ENCODE data around the gene ING1.
"Not testable (repeated sequence)": the region's sequence is repeated elsewhere in the genome, so short reads cannot be mapped to it uniquely, and the experiment has no call there.

ING1 gene

GRCh38 chr13:110696776-110697175 is 16.7 kb upstream of the ING1 start:
- DNase-seq = no peak

- peak in 1 of 2 donors; percentile 7 for DNase-seq
These were observed 15.7 kb upstream of the ING1 start for GRCh38 chr13:110697842-110698241.

GRCh38 chr13:110698689-110699088 is 14.8 kb upstream of the ING1 start:
- no peak for DNase-seq

DNA sequence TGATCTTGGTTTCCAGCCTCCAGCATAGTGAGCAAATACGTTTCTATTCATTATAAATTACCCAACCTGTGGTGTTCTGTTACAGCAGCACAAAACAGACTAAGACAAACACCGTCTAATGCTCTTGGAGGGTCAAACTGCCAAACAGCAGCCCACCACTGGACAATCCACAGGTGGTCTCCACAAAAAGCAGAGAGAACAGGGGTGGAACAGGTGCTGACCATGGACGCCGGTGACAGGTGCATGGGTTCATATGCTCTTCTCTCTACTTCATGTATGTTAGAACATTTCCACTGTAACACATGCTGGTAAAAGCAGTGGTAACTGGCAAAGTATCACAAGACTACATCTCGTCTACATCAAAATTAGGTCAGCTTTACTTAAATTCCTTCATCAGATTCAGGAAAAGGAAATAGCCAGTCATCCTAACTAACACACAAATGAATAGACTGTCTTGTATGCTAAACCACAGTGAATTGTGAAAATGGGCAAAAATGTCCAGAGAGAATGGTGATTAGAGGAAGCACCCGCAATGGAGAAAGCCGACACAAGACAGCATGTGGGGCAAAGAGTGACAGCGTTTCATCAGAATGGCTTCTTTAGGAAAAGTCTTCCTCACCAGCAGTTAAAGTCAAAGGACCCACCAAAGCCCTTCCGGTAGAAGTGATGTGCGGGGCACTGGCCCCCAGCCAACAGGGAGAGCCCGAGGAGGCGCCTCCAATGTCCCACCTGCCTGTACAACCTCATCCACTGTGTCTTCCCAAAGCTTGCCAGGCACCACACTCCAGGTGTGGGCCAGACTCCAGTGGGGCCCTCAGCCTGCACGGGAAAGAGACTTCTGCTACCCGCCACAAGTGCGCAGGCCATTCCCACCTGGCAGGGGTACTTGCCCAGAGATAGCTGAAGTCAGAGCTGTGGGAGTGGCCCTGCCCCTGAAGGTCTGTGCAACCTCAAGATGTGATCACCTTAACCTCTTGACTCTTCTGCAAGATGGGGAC is 14.1 kb upstream of the ING1 start:
- no peak for DNase-seq

DNA sequence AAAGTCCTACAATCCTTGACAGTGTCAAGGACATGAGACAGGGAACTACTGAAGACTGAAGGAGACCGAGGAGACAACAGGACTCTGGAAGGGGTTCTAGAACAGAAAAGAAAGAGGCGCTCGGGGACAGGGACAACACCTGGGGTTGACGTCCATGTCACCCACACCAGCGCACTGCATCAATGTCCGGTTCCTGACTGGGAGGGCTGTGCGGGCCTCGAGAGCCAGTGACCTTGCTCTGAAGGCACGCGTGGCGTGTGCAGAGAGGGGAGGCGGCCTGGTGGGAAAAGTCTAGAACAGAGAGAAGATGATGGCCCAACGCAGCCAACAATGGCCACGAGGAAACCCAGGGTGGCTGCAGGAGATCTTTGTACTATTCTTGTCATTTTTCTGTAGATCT is 13.3 kb upstream of the ING1 start:
- DNase-seq = no peak

DNA sequence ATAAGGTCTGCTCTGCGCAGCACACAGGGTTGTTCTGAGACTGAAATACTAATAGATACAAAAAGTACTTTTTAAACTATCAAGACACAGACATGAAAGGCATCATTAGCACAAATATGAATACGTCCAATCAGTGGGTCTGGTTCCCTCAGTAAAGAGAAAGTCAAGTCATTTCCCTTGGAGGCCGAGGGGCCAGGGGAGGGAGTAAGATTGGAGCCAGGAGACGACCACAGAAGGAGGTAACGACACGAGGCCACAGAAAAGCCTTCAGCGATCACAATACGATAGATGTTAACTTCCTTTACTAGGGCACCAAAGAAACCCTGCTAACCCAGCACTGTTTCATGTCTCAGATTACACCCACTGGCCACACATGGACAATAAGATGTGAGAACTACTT is 12.9 kb upstream of the ING1 start:
- no peak for DNase-seq

GRCh38 chr13:110701061-110701460 is 12.4 kb upstream of the ING1 start:
- DNase-seq = not testable (repeated sequence)

GRCh38 chr13:110702089-110702488 is 11.4 kb upstream of the ING1 start:
- no peak for DNase-seq

DNA sequence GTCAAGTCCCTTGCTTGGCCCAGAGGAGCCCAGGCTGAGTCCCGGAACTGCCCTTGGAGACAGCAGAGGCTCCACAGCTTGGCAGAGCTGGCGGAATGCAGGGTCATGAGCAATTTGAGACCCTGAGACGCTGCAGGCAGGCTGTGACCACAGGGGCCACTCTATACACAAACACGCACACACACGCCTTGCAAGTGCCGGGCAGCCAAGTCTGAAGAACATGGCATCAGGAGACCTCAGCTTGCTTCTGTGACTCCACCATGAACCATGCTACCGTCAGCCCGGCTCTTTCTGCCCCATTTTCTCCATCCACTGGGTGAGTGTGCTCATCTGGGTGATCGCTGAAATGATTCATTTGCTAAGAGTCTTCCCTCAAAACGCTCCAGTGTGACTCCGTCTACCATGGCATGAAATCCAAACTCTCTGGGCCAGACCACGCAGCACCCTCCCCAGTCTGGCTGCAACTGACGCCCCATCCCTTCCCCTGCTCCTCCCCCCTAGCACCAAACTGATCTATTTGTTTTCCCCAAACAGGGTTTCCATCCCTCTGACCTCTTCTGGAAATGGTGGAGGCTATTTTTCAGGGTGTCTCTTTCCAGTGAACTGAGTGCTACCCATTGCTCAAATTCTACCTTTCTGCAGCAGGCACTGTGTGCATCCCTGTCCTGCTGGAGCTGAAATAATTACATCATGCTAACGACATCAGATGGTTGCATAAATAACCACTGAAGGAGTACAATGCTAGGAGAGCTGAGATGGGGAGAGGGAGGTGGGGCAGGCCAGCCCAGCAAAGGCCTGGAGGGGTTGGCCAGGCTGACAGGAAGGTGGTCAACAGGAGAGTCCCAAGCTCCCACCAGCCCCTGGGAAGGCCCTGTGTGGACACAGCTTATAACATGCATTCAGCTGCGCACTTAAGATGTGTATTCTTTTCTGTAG is 10.6 kb upstream of the ING1 start:
- no peak for DNase-seq

- no peak for DNase-seq
These were observed 8.1 kb upstream of the ING1 start for GRCh38 chr13:110705356-110705825.

DNA sequence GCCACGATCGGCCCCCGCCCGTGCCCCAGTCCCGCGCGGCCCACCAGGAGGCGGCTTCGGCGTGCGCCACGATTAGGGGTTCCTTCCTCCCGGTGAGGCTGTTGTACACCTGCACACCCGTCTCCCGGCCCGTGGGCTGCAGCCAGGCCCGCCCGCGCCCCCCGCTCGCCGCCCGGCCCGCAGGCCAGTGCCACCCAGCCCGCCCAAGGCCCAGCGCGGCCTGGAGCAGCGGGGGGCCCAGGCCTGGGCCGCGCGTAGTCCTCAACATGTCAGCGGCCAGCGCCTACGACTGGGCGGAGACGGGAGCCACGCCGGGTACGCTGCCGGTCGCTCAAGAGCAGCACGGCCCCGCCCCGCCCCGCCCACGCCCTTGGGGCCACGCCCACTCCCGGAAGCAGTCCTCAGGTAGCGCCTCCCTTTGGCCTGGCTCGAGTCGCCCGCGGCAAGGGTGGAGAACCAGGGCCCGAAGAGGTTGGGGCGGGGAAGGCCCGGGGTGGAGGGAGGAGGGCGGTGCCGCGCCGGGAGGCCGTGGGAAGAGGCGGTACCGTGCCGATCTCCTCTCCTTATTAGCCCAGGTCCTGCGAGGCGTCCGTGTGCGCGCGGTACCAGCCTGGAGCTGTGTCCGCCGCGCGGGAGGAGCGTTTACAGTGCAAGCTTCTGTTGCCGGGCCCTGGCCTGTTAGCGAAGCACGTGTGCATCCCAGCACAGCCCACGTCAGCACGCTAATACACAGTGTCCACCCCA is 7.5 kb upstream of the ING1 start, which contains the start of gene CARS2:
Gene CARS2 (minus strand): TSS at position 291 of the 744 bp plus-strand sequence. CDS start 23 bp downstream, at position 268.
- DNase-seq = peak; percentile 96

DNA sequence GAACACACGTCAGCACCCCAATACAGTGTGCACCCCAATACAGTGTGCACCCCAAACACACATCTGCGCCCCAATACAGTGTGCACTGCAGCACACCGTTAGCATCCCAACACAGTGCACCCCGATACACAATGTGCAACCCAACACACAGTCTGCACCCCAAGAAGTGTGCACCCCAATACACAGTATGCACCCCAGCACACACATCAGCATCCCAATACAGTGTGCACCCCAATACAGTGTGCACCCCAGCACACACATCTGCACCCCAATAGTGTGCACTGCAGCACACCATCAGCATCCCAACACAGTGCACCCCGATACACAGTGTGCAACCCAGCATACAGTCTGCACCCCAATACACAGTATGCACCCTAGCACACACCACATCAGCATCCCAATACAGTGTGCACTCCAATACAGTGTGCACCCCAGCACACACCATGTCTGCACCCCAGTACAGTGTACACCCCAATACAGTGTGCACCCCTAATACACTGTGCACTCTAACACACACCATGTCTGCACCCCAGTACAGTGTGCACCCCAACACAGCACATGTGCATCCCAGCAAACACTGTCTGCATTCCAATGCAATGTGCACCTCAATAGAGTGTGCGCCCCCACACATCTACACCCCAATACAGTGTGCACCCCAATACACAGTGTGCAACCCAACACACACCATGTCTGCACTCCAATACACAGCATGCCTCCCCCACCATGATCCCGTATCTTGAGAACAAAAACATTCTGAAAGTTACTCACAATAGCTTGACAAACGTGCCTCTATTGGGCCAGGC is 6.7 kb upstream of the ING1 start:
- DNase-seq = no peak

DNA sequence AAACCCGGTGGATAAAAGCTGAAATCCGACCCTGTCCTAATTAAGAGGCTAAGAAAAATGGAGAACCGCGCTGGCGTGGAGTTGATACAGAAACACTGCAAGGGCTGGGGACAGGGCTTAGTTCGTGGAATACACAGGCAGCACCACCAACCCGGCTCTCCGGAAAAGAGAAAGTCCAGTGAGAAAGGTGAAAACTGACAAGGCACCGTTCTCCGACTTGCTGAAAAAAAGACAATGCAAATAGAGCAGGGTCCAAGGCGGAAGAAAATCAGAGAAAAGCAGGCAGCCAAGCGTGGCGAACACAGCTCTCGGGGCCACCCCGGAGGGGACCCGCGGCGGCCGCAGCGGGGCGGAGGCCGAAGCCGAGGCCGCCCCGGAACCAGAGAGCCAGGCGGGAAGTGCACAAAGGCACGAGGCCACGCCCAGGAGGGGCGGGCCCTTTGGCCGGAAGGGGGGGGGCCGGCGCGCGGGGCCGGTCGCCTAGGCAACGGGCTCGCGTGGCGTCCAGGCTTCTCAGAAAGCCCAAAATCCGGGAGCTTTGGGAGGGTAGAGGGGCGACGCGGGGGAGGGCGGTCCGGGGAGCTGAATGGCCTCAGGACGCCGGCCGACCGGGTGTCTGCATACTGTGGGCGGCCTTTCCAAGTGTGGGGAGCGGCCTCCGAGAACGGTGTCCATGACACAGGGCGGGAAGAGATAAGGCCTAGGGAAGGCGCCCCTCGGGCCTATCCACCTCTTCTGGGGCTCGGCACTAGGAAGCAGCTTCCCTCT is 1.2 kb upstream of the ING1 start:
- peak; percentile 83 to 89 for DNase-seq

DNA sequence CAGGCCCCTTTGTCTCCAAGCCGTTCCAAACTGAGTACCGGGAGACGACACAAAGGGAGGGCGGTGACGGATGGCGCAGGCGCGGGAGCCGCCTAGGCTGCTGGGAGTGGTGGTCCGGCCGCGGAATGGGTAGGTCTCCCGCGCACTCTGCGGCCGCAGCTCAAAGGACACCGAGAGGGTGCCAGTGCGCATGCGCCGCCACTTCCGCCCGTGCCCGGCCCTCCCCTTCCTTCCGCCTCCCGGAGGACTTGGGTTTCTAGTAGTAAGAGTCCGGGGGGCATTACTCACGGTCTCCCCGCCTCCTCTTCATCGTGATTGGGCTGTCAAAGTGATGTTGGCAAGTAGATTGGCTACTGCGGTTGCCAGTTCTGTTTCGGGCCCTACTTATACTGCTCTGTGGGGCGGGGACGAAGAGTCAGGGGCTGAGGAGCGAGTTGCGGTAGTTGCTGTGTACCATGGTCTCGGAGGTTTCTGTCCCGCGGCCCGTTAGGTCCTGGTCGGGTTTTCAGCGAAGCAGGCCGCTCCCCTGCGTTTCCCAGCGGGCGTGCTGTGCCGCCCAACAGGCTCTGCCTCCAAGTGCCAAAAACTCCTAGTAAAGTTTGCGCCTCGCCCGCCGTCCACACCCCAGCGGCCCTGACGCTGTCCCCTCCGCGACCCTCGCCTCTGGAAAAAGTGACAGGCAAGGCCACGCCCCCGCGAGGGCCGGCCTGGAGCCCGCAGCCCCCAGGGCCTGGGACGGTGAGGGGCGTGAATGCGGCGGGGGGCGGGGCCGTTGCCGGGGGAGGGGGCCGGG is 455 bp upstream of the ING1 start:
- peak; percentile 100 for DNase-seq

DNA sequence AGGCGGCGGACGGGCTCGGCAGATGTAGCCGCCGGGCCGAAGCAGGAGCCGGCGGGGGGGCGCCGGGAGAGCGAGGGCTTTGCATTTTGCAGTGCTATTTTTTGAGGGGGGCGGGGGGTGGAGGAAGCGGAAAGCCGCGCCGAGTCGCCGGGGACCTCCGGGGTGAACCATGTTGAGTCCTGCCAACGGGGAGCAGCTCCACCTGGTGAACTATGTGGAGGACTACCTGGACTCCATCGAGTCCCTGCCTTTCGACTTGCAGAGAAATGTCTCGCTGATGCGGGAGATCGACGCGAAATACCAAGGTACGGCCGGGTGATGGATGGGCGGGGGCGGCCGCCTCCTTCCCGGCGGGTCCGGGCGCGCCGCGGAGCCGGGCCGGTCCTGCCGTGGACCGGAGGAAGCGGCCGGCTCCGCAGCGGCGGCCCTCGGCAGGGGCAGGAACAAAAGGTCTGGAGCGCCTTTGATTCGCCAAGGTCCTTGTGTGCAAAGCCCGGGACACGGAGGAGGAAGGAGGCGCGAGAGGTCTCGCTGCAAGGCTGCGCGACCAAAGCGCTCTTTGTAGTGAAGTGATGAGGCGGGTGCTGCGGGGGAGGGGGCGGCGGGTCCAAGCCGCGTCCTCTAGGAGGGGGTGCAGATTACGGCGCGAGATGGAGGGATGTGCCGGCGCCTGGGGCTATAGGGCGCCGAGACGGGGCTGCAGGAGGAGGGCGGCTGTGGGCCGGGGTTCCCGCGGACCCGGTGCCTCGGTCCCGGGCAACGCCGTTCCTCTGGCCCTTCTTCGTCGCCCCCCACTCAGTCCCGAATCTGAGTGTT is 689 bp downstream of the ING1 start:
- DNase-seq = peak; percentile 80 to 83

DNA sequence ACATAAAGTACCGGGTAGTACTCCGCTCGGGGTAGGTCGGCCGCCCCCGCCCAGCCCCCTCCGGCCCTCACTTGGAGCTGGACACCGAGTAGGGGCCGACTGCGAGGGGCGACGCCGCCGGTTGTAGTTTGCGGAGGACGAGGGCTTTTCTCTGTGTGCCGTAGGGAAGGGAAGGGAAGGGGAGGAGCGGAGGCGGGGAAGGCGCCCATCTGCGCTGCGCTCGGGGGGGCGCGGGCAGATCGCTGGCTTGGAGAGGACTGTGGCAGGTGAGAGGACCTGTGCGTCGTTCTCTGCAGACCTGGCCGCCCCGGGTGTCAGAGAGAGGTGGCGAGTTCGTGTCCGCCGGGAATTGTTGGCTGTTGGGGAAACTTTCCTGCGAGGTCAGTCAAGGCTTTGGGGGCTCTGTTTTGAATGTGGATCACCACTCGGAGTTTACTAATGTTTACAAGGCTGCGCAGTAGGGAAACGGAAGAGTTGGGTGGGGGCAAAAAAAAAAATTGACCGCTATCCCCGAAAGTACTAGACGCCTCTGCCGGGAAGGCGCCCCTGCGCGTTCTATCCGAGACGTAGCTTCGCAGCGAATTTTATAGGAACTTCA is 1.4 kb downstream of the ING1 start:
- no peak for DNase-seq

DNA sequence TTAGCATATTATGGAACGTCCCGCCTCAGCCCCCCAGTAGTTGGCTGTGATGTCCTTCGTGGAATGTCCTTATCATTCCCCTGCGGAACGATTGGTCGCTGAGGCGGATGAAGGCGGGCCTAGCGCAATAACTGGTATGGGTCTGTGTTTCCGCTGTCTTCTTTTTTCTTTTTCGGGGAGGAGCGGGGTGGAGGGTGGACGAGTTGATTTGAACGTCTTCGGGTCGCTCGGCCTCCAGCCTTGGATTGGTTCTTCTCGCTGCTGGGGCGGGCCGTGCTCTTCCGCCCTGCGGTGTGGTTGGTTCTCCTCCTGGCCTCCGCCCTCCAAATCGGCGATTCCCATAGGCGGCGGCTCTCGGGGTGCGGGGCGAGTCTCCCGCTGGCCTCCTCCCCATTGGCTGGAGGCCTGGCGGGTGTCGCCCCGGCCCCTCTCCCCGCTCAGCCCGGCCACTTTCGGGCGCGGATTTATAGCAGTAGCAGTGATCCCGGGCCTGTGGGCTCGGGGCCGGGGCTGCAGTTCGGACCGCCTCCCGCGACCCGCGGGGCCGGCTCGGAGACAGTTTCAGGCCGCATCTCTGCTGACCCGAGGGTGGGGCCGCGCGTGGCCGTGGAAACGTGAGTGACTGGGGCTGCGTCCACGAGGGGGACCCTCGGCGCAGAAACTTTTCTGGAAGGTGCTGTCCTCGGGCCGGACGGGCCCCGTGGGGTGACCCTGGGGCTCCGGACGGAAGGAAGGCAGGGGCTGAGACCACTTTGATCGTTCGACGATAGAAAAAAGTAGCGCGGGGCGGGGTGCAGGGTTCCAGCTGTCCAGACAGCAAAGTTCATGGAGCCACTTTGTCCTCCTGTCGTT is 2.1 kb downstream of the ING1 start:
- peak; percentile 99 for DNase-seq

DNA sequence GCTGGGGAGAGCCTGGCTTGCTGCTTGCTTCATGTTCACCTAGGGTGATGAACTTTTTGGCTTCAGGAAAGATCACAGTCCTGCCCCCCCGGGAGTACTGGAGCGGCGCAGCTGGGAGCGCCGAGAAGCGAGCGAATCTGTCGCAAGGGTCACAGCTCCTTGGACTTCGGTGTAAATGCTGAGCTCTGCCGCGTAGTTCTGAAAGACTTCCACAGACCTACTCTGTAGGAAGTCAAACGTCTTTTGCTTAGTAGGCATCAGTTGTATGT is 2.7 kb downstream of the ING1 start:
- no peak for DNase-seq
